ENCODE measurements around the gene TBK1. TPM values are rescaled to one million over a fixed set of nuclear protein-coding genes. Genes with fewer than 3 reads are reported as not detected.

The TBK1 gene
- total and polyA plus RNA-seq, 9 of the 15 experiments (the other 6 are each of a cell fraction or from before 2014, with no cell fraction given) = 20.4 to 42.0 (median 27.8) TPM

DNA sequence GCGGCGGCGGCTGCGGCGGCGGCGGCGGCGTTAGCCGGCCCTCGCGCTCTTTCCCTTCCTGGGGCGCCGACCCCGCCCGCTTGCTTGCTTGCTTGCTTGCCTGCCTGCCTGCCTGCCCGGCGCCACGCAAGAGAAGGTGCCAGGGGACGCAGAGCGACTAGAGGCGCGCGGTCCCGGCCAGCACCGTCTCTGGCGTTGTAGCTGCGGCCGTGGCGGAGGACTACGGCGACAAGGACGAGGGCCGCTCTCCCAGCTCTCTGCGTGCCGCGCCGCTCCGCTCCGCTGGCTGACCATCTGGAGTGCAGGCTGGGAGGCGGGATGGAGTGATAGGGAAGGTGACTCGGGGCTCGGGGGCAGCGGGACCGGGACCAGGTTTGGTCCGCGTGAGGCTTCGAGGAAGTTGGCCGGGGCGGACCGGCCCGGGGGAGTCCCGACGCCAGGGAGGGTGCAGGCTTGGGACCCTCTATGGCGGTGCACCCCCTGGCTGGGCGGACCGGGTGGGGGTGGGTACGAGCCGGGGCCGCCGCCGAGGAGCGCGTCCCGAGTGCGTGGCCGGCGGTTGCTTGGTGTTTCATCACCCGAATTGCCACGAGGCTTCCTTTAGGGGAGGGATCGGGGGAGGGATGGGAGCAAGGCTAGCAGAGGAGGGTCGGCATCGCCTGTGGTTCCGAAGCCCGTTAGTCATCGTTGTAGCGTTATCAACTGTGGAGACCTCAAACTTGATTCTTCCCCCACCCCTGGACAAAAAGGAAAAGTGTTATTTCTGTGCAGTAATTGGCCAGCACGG lies 47.3 kb upstream of the TBK1 start (continued):
- TF ChIP-seq, protein P1, sequence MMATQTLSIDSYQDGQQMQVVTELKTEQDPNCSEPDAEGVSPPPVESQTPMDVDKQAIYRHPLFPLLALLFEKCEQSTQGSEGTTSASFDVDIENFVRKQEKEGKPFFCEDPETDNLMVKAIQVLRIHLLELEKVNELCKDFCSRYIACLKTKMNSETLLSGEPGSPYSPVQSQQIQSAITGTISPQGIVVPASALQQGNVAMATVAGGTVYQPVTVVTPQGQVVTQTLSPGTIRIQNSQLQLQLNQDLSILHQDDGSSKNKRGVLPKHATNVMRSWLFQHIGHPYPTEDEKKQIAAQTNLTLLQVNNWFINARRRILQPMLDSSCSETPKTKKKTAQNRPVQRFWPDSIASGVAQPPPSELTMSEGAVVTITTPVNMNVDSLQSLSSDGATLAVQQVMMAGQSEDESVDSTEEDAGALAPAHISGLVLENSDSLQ (IDR thresholded peaks at IDR 0.05) = no peak
- no peak for TF ChIP-seq SAP30 (IDR thresholded peaks at IDR 0.05; ENCODE audit: borderline replicate concordance, insufficient read depth, low read depth, low read length, poor library complexity, severe bottlenecking)
- peak in 1 of 2 experiments; percentile 70; a peak in 1 of 4 replicates for TF ChIP-seq HDAC1 (IDR thresholded peaks at IDR 0.05)
- TF ChIP-seq, protein P2, sequence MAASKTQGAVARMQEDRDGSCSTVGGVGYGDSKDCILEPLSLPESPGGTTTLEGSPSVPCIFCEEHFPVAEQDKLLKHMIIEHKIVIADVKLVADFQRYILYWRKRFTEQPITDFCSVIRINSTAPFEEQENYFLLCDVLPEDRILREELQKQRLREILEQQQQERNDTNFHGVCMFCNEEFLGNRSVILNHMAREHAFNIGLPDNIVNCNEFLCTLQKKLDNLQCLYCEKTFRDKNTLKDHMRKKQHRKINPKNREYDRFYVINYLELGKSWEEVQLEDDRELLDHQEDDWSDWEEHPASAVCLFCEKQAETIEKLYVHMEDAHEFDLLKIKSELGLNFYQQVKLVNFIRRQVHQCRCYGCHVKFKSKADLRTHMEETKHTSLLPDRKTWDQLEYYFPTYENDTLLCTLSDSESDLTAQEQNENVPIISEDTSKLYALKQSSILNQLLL (CRISPR knock-in tag; IDR thresholded peaks at IDR 0.05; ENCODE audit: borderline replicate concordance) = no peak
- TF ChIP-seq ZNF75A (CRISPR knock-in tag; IDR thresholded peaks at IDR 0.05) = no peak
- TF ChIP-seq ZNF561 (CRISPR knock-in tag; conservative IDR thresholded peaks at IDR 0.05) = 0 out of 2 replicates have a peak, but pooled peaks have one; percentile 24
- peak; percentile 51; the same call in 1 of the 2 replicates for TF ChIP-seq ZNF589 (CRISPR knock-in tag; IDR thresholded peaks at IDR 0.05; ENCODE audit: low read depth)
- TF ChIP-seq, protein P3, sequence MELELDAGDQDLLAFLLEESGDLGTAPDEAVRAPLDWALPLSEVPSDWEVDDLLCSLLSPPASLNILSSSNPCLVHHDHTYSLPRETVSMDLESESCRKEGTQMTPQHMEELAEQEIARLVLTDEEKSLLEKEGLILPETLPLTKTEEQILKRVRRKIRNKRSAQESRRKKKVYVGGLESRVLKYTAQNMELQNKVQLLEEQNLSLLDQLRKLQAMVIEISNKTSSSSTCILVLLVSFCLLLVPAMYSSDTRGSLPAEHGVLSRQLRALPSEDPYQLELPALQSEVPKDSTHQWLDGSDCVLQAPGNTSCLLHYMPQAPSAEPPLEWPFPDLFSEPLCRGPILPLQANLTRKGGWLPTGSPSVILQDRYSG (tag; conservative IDR thresholded peaks at IDR 0.05; ENCODE audit: low read depth) = peak; percentile 61; the same call in 1 of the 2 replicates
- TF ChIP-seq MEF2A (IDR thresholded peaks at IDR 0.05; ENCODE audit: control insufficient read depth, low read depth, low read length) = no peak
- no peak for TF ChIP-seq DIDO1 (tag; IDR thresholded peaks at IDR 0.05; ENCODE audit: low read depth)
- TF ChIP-seq, protein P4, sequence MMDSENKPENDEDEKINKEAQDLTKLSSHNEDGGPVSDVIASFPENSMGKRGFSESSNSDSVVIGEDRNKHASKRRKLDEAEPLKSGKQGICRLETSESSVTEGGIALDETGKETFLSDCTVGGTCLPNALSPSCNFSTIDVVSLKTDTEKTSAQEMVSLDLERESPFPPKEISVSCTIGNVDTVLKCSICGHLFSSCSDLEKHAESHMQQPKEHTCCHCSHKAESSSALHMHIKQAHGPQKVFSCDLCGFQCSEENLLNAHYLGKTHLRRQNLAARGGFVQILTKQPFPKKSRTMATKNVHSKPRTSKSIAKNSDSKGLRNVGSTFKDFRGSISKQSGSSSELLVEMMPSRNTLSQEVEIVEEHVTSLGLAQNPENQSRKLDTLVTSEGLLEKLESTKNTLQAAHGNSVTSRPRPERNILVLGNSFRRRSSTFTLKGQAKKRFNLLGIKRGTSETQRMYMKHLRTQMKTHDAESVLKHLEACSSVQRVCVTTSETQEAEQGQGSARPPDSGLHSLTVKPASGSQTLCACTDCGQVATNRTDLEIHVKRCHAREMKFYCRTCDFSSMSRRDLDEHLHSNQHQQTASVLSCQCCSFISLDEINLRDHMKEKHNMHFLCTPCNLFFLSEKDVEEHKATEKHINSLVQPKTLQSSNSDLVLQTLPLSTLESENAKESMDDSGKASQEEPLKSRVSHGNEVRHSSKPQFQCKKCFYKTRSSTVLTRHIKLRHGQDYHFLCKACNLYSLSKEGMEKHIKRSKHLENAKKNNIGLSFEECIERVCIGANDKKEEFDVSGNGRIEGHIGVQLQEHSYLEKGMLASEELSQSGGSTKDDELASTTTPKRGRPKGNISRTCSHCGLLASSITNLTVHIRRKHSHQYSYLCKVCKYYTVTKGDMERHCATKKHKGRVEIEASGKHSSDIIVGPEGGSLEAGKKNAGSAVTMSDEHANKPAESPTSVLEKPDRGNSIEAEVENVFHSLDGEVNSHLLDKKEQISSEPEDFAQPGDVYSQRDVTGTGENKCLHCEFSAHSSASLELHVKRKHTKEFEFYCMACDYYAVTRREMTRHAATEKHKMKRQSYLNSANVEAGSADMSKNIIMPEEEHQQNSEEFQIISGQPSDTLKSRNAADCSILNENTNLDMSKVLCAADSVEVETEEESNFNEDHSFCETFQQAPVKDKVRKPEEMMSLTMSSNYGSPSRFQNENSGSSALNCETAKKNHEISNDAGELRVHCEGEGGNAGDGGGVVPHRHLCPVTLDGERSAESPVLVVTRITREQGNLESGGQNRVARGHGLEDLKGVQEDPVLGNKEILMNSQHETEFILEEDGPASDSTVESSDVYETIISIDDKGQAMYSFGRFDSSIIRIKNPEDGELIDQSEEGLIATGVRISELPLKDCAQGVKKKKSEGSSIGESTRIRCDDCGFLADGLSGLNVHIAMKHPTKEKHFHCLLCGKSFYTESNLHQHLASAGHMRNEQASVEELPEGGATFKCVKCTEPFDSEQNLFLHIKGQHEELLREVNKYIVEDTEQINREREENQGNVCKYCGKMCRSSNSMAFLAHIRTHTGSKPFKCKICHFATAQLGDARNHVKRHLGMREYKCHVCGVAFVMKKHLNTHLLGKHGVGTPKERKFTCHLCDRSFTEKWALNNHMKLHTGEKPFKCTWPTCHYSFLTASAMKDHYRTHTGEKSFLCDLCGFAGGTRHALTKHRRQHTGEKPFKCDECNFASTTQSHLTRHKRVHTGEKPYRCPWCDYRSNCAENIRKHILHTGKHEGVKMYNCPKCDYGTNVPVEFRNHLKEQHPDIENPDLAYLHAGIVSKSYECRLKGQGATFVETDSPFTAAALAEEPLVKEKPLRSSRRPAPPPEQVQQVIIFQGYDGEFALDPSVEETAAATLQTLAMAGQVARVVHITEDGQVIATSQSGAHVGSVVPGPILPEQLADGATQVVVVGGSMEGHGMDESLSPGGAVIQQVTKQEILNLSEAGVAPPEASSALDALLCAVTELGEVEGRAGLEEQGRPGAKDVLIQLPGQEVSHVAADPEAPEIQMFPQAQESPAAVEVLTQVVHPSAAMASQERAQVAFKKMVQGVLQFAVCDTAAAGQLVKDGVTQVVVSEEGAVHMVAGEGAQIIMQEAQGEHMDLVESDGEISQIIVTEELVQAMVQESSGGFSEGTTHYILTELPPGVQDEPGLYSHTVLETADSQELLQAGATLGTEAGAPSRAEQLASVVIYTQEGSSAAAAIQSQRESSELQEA (IDR thresholded peaks at IDR 0.05; ENCODE audit: low read depth) = no peak
- TF ChIP-seq JUNB (CRISPR knock-in tag; conservative IDR thresholded peaks at IDR 0.05) = no peak
- TF ChIP-seq, protein P5, sequence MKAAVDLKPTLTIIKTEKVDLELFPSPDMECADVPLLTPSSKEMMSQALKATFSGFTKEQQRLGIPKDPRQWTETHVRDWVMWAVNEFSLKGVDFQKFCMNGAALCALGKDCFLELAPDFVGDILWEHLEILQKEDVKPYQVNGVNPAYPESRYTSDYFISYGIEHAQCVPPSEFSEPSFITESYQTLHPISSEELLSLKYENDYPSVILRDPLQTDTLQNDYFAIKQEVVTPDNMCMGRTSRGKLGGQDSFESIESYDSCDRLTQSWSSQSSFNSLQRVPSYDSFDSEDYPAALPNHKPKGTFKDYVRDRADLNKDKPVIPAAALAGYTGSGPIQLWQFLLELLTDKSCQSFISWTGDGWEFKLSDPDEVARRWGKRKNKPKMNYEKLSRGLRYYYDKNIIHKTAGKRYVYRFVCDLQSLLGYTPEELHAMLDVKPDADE (conservative IDR thresholded peaks at IDR 0.05; ENCODE audit: control insufficient read depth, low read depth, low read length) = no peak
